ENCODE data around the gene SLFN5. TPM values are rescaled to one million over a fixed set of nuclear protein-coding genes. Genes with fewer than 3 reads are reported as not detected.

SLFN5 gene
- total RNA-seq, result 17.5 and 19.2 TPM in 2 replicates

DNA sequence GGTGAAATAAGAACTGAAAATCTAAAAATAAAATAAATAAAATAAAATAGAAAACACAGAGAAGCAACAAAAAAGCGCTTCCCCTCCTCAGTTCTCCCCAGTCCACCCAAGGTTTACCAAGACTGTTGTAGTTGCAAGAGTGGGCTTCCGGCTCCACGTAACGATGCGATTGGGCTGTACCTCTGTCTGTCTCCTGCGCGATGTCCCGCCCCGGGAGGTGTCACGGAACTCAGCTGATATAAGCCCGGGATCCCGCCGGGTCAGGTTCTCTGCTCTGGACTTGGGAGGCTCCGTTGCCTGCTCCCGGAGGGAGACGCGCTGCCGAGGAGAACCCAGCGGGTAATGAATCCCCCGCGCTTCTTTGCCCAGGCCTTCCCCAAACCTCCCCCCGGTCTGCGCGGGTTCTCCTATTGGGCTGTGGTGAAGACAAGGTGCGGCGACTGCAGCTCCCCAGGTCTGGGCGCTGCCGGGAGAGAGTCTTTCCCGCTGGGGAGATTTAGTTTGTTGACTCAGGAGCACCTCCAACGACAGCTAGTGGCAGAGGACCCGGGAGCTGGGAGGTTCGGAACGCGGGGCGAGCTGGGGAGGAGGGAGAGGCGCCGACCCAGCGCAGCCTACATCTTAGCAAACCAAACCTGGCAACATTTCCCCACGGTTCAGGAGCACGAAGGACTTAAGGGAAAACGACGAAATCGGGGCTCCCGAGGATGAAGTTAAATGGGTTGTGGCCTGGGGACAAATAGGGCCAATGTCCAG is at the start of gene SLFN5:
TSS of gene SLFN5 (plus strand) at position 268 of the 756 bp plus-strand sequence. CDS start 15,619 bp downstream, outside the sequence.

DNA sequence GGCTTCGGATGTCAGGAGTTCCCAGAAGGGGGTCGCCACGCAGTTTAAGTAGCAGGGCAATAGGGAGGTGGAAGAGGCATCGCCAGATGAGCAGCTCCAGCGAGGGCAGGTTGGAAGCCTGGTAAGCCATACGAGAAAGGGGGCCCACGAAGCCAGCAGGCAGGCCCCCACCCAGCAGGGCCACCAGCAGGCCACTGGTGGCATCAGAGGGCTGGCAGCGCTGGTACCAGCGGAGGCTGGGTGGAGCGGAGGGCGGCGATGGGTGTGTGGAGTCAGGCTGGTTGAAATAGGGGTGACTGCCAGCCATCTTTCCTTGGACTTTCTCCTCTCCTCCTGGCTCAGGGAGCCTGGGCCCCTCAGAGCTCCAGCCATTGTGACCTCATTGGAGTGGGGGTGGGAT is 48.9 kb upstream of the SLFN5 start, which contains the start of gene SLC35G3:
TSS of gene SLC35G3 (minus strand) at position 393 of the 400 bp plus-strand sequence. CDS start at position 307, 86 bp downstream.

Other genes with a start within 250 kb of the SLFN5 start
- gene RFFL, start 179.4 kb upstream of the SLFN5 start, total RNA-seq, result 10.4 and 27.0 TPM in 2 replicates
- 5.8 and 7.8 TPM in 2 replicates for gene RAD51D, start 123.2 kb upstream of the SLFN5 start, total RNA-seq
- not detected in 2 replicates for gene FNDC8, start 121.5 kb upstream of the SLFN5 start, total RNA-seq
- 11.6 and 16.2 TPM in 2 replicates for gene NLE1, start 100.8 kb upstream of the SLFN5 start, total RNA-seq
- gene UNC45B, start 95.3 kb upstream of the SLFN5 start, total RNA-seq, result not detected in 2 replicates
- gene SLC35G3, start 48.7 kb upstream of the SLFN5 start, total RNA-seq, result not detected in 2 replicates
- 40.2 and 46.7 TPM in 2 replicates for gene SLFN11, start 130.5 kb downstream of the SLFN5 start, total RNA-seq
- gene SLFN12, start 189.4 kb downstream of the SLFN5 start, total RNA-seq, result 14.7 and 20.2 TPM in 2 replicates
- gene SLFN13, start 205.7 kb downstream of the SLFN5 start, total RNA-seq, result 2.0 and 2.4 TPM in 2 replicates

Data from cardiac ventricle fibroblast (primary cell).